Activated naive CD4-positive, alpha-beta T cell treated with anti-CD3 and anti-CD28 coated beads for 36 hours (primary cell): ENCODE results near the gene SREK1IP1. TPM values are rescaled to one million over a fixed set of nuclear protein-coding genes. Genes with fewer than 3 reads are reported as not detected.
A peak's percentile ranks its signal among the peaks of the same experiment; 100 is the strongest.

Experiments used
- CTCF ChIA-PET: fragments of 350-600 bp; sonication (Branson Sonifier 250); formaldehyde crosslinking; loops from one replicate; lab custom pipeline; 2021; ENCODE audit warnings: antibody characterized with exemption; lab: Charles Lee
- DNase-seq: peaks from one replicate; pipeline ENCODE4 v3.0.0-alpha.2; 2020
- H3K27ac Mint-ChIP-seq: one replicate; pipeline ENCODE4 v1.8.0; 2021; ENCODE audit warnings: mild to moderate bottlenecking, mixed read lengths
- H3K27me3 Mint-ChIP-seq: one replicate; pipeline ENCODE4 v1.8.0; 2021; ENCODE audit warnings: low read depth, mixed read lengths
- H3K36me3 Mint-ChIP-seq: one replicate; pipeline ENCODE4 v1.8.0; 2021; ENCODE audit warnings: low read depth, mixed read lengths
- H3K4me1 Mint-ChIP-seq: one replicate; pipeline ENCODE4 v1.8.0; 2021; ENCODE audit warnings: low read depth, mixed read lengths
- H3K4me3 Mint-ChIP-seq: one replicate; pipeline ENCODE4 v1.8.0; 2021; ENCODE audit warnings: mild to moderate bottlenecking, moderate library complexity, mixed read lengths
- H3K9me3 Mint-ChIP-seq: one replicate; pipeline ENCODE4 v1.8.0; 2021; ENCODE audit warnings: mixed read lengths
- intact Hi-C: fragments of 100-400 bp; cut with micrococcal nuclease; formaldehyde crosslinking; loops from one replicate; pipeline ENCODE4 v1.15.1; 2023
- total RNA-seq, 2 experiments: library from RNA; stranded (reverse); gene quantifications; one replicate each; pipeline ENCODE4 v1.2.3, GENCODE V29; 2021

Gene SREK1IP1
- total RNA-seq, 2 experiments from 2014 or later: 16.7 to 17.6 TPM

- H3K4me3 Mint-ChIP-seq: no peak overlapping the region
- DNase-seq: no peak
- H3K9me3 Mint-ChIP-seq: no peaks in the 10 kb centered on the region
- peaks cover 13% of the 10 kb centered on the region for H3K36me3 Mint-ChIP-seq
- H3K27ac Mint-ChIP-seq: no peak overlapping the region
- H3K27me3 Mint-ChIP-seq: no peaks in the 10 kb centered on the region
- H3K4me1 Mint-ChIP-seq: no peaks in the 10 kb centered on the region
- CTCF ChIA-PET: interaction anchor here (3.4 kb wide), 1 partner anchor 154 kb away, joined by 21 read pairs; no protein-coding TSS in a partner anchor
- intact Hi-C loops: no loop called here
Measured at GRCh38 chr5:64789457-64789856, 21.0 kb upstream of the SREK1IP1 start.

- Mint-ChIP-seq H3K27me3 (no peaks in the 10 kb centered on the region), H3K36me3 (peaks cover 12% of the 10 kb centered on the region), H3K4me1 (no peaks in the 10 kb centered on the region), H3K9me3 (no peaks in the 10 kb centered on the region), H3K4me3 (no peak overlapping the region), H3K27ac (no peak overlapping the region)
- CTCF ChIA-PET: interaction anchor here (3.4 kb wide), 1 partner anchor 153 kb away, joined by 21 read pairs; no protein-coding TSS in a partner anchor
- intact Hi-C loops: no loop called here
- DNase-seq: no peak
Measured at GRCh38 chr5:64788156-64788555, 19.7 kb upstream of the SREK1IP1 start.

DNA sequence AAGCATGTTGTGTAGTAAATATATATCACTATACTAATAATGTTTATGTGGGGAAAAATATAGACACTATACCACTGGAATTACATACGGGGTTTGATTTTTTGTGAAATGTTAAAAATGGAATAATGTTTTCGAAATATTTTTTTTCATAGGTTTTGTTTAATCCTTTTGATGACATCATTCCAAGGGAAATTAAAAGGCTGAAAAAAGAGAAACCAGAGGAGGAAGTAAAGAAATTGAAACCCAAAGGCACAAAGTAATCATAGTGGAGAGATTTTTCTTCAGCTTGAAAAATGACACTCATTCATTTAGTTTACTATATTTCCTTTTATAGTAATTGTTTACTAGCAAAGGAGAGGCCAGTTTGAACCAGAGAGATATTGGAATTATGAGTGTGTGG, 17.9 kb upstream of the SREK1IP1 start:
- CTCF ChIA-PET: interaction anchor here (0.6 to 3.4 kb wide), 4 partner anchors 37 to 152 kb away, joined by 3 to 21 read pairs (median 4); no protein-coding TSS in a partner anchor
- no peaks in the 10 kb centered on the region for H3K27me3 Mint-ChIP-seq
- intact Hi-C loops: no loop called here
- H3K9me3 Mint-ChIP-seq: no peaks in the 10 kb centered on the region
- H3K4me3 Mint-ChIP-seq: no peak overlapping the region
- H3K27ac Mint-ChIP-seq: no peak overlapping the region
- H3K4me1 Mint-ChIP-seq: no peaks in the 10 kb centered on the region
- no peak for DNase-seq
- peaks cover 12% of the 10 kb centered on the region for H3K36me3 Mint-ChIP-seq

DNA sequence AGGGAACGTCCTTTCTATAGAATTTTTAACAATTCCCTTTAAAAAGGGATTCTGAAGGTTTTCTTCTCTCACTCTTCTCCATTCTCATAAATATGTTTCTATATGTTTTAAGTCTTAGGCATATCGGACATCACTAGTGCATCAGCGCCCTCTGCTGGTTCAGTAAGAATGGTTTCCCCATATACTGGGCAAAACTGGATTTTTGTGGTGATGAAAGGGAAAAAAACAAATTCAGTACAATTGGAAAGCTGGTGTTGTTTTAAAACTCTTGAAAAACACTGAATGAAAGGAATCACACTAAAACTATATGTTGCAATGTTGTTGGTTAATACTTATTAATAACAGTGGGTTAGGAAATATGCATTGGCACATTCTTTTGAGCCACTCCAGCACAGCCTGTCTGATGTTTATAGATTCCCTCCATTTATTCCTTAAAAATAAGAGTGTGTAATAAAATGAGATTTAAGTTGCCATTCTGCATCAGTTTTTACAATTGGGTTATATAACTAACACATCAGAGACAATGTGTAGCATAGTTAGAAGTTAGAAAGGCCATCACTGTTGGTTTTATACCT, 16.0 kb upstream of the SREK1IP1 start:
- Mint-ChIP-seq H3K27me3 (no peaks in the 10 kb centered on the region), H3K27ac (no peak overlapping the region), H3K4me1 (peaks cover 4% of the 10 kb centered on the region), H3K36me3 (peaks cover 12% of the 10 kb centered on the region), H3K9me3 (no peaks in the 10 kb centered on the region), H3K4me3 (no peak overlapping the region)
- intact Hi-C loops: loop anchor here (1.0 to 5.0 kb wide), 5 partner anchors 102 to 712 kb away; no protein-coding TSS in a partner anchor
- DNase-seq: peak; percentile 89
- CTCF ChIA-PET: interaction anchor here (0.6 to 3.8 kb wide), 12 partner anchors 10 to 1828 kb away, joined by 3 to 32 read pairs (median 4); partner anchors contain the start of genes CWC27 and SREK1IP1

- Mint-ChIP-seq H3K27me3 (no peaks in the 10 kb centered on the region), H3K27ac (no peak overlapping the region), H3K9me3 (no peaks in the 10 kb centered on the region), H3K4me3 (no peak overlapping the region), H3K4me1 (peaks cover 33% of the 10 kb centered on the region), H3K36me3 (peaks cover 20% of the 10 kb centered on the region)
- CTCF ChIA-PET: interaction anchor here (1.4 kb wide), 1 partner anchor 9 kb away, joined by 5 read pairs; no protein-coding TSS in a partner anchor
- intact Hi-C loops: no loop called here
- no peak for DNase-seq
Measured at GRCh38 chr5:64775291-64775690, 6.8 kb upstream of the SREK1IP1 start.

- no peak for DNase-seq
- Mint-ChIP-seq H3K9me3 (no peaks in the 10 kb centered on the region), H3K36me3 (peaks cover 15% of the 10 kb centered on the region), H3K4me1 (peaks cover 38% of the 10 kb centered on the region), H3K27me3 (no peaks in the 10 kb centered on the region), H3K27ac (no peak overlapping the region), H3K4me3 (no peak overlapping the region)
- intact Hi-C loops: no loop called here
- CTCF ChIA-PET: no interaction called here
Measured at GRCh38 chr5:64773533-64773932, 5.0 kb upstream of the SREK1IP1 start.

- CTCF ChIA-PET: interaction anchor here (0.6 kb wide), 1 partner anchor 47 kb away, joined by 3 read pairs; no protein-coding TSS in a partner anchor
- Mint-ChIP-seq H3K36me3 (peaks cover 15% of the 10 kb centered on the region), H3K27me3 (no peaks in the 10 kb centered on the region), H3K4me1 (peaks cover 42% of the 10 kb centered on the region), H3K4me3 (no peak overlapping the region), H3K9me3 (no peaks in the 10 kb centered on the region), H3K27ac (no peak overlapping the region)
- DNase-seq: no peak
- intact Hi-C loops: no loop called here
Measured at GRCh38 chr5:64771736-64772135, 3.2 kb upstream of the SREK1IP1 start.

- CTCF ChIA-PET: interaction anchor here (1.4 to 3.8 kb wide), 2 partner anchors 13 kb away, joined by 4 to 22 read pairs; no protein-coding TSS in a partner anchor
- no peak for DNase-seq
Measured at GRCh38 chr5:64769855-64770254, 1.4 kb upstream of the SREK1IP1 start.

DNA sequence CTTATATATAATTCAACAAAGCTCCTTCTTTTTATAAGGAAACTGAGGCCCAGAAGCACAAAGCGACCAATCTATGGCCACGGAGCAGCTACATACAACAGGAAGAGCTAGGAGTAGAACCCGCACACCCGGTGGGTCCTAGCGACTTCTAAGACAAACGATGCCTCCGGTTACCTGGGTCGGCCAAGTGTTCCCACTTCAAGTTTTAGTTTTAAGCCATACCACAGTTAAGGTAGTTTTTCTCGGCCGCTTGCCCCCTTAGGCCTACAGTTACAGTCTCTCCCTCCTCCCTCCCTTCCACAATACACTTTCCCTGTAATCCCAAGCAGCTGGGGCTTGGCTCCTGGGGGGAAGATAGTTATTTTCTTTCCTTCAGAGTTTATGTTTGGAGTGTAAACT, 533 bp downstream of the SREK1IP1 start:
- peaks cover 47% of the 10 kb centered on the region for H3K4me1 Mint-ChIP-seq
- H3K27ac Mint-ChIP-seq: peak overlapping the region; percentile 97
- H3K4me3 Mint-ChIP-seq: peak overlapping the region; percentile 99

More at GRCh38 chr5:64769855-64770254, 1.4 kb upstream of the SREK1IP1 start:
- Mint-ChIP-seq H3K9me3 (no peaks in the 10 kb centered on the region), H3K27ac (no peak overlapping the region), H3K27me3 (no peaks in the 10 kb centered on the region), H3K4me3 (peak overlapping the region; percentile 99), H3K36me3 (peaks cover 7% of the 10 kb centered on the region), H3K4me1 (peaks cover 54% of the 10 kb centered on the region)
- intact Hi-C loops: loop anchor here (5.0 kb wide), 2 partner anchors 133 to 952 kb away; partner anchors contain the start of genes NLN and SGTB

DNA sequence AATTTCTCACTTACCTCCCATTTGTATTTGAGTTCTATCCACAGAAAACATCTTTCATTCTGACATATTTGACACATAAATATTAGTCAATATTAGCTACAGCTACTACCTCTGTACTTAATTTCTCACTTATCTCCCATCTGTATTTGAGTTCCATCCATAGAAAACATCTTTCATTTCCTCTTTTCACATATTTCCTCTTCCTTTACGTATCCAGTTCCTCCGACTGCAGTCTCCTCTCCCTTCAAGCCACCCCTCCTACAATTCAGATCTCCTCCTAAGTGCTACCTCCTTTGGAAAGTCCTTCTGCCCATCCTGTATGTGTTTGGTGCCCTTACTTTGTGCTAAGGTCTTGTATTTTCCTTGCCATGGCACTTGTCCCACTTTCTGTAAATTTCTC, 1.6 kb downstream of the SREK1IP1 start:
- Mint-ChIP-seq H3K4me1 (peaks cover 46% of the 10 kb centered on the region), H3K27ac (no peak overlapping the region), H3K36me3 (peaks cover 8% of the 10 kb centered on the region), H3K27me3 (no peaks in the 10 kb centered on the region), H3K4me3 (peak overlapping the region; percentile 99), H3K9me3 (no peaks in the 10 kb centered on the region)
- CTCF ChIA-PET: interaction anchor here (0.6 to 3.8 kb wide), 2 partner anchors 16 to 93 kb away, joined by 5 to 22 read pairs; no protein-coding TSS in a partner anchor
- no peak for DNase-seq
- intact Hi-C loops: loop anchor here (5.0 kb wide), 2 partner anchors 130 to 955 kb away; partner anchors contain the start of genes NLN and SGTB

More for the DNA sequence above, 533 bp downstream of the SREK1IP1 start:
- Mint-ChIP-seq H3K36me3 (peaks cover 8% of the 10 kb centered on the region), H3K9me3 (no peaks in the 10 kb centered on the region), H3K27me3 (no peaks in the 10 kb centered on the region)
- CTCF ChIA-PET: interaction anchor here (0.7 to 3.8 kb wide), 2 partner anchors 15 to 19 kb away, joined by 5 to 22 read pairs; no protein-coding TSS in a partner anchor
- DNase-seq: peak; percentile 42
- intact Hi-C loops: loop anchor here (1.0 to 5.0 kb wide), 9 partner anchors 78 to 1158 kb away; partner anchors contain the start of genes CENPK, ERBIN, NLN and PPWD1

DNA sequence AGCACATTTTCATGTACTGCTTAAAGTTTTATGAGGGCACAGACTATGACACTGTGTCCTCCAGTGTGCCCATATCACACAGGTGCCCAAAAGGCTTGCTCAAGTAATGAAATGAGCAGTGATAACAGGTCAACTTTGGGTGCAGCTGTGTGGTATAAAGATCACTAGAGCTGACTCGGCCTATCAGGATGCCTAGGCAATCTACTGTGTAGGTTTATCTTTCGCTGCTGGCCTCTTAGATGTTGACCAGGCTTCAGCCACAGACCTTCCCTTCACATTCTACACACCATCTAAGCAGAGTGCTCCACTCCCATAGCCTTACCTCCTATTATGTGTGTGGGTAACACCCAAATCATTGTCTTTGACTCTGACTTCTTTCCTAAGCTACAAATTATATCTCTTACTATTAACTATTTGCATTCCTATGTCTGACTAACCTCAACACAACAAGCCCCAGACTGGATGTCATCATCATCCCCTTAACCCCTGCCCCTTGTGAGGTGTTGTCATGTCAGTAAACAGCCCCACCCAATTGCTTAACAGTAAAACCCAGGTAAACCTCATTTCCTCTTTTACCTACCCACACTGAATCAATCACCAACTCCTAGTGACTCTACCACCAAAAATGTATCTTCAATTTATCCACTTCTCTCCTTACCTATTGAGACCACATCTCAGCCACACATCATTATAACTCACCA, 2.5 kb downstream of the SREK1IP1 start:
- CTCF ChIA-PET: interaction anchor here (0.9 kb wide), 1 partner anchor 11 kb away, joined by 3 read pairs; no protein-coding TSS in a partner anchor
- DNase-seq: no peak
- no peaks in the 10 kb centered on the region for H3K9me3 Mint-ChIP-seq
- no peaks in the 10 kb centered on the region for H3K27me3 Mint-ChIP-seq
- H3K4me3 Mint-ChIP-seq: no peak overlapping the region
- peaks cover 40% of the 10 kb centered on the region for H3K4me1 Mint-ChIP-seq
- no peak overlapping the region for H3K27ac Mint-ChIP-seq
- intact Hi-C loops: loop anchor here (5.0 kb wide), 2 partner anchors 129 to 956 kb away; partner anchors contain the start of genes NLN and SGTB
- H3K36me3 Mint-ChIP-seq: peaks cover 8% of the 10 kb centered on the region

GRCh38 chr5:64763948-64764503, 4.5 kb downstream of the SREK1IP1 start:
- Mint-ChIP-seq H3K36me3 (peaks cover 9% of the 10 kb centered on the region), H3K27ac (no peak overlapping the region), H3K9me3 (no peaks in the 10 kb centered on the region), H3K4me3 (no peak overlapping the region), H3K4me1 (peaks cover 30% of the 10 kb centered on the region), H3K27me3 (no peaks in the 10 kb centered on the region)
- intact Hi-C loops: no loop called here
- CTCF ChIA-PET: interaction anchor here (0.7 kb wide), 1 partner anchor 20 kb away, joined by 3 read pairs; no protein-coding TSS in a partner anchor
- no peak for DNase-seq
